22Rv1 (cell line): Measurements from ENCODE around the gene UMOD.

Experiments used
- H3K27ac ChIP-seq: fragments of 450-650 bp; 2 replicates; pipeline ENCODE4 v1.5.1; 2017
- CTCF ChIP-seq: fragments of 450-650 bp; IDR thresholded peaks from 2 replicates; pipeline ENCODE4 v1.5.1; 2017; ENCODE audit warnings: mild to moderate bottlenecking
- ZFX ChIP-seq: fragments of 450-650 bp; IDR thresholded peaks from 2 replicates; pipeline ENCODE4 v1.6.1; 2017; ENCODE audit warnings: antibody characterized with exemption, borderline replicate concordance

UMOD gene

DNA sequence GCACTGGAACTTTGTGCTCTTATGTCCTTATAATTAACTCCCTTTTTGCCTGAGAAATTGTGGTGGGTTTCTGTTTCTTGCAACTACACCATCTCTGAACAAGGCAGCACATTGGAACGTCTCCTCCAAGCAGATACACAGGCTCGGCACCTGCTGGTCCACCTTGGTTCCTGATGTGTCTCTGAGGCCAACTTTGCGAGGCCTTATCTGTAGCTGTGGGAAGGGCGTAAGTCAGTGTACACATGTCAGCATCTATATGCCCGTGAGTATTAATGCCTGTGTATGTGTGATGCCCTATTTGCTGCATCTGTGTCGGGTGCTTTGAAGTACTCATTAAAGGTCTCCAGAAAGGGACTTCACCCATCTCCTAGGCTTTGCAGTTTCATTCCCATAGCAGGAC is 42.7 kb downstream of the UMOD start:
- no peak overlapping the region for H3K27ac ChIP-seq
- TF ChIP-seq ZFX: no peak
- TF ChIP-seq CTCF: no peak

GRCh38 chr16:20308801-20309590 is 43.5 kb downstream of the UMOD start:
- TF ChIP-seq CTCF: no peak
- TF ChIP-seq ZFX: no peak
- H3K27ac ChIP-seq: no peak overlapping the region

GRCh38 chr16:20308266-20308665 is 44.2 kb downstream of the UMOD start:
- TF ChIP-seq CTCF (no peak), ZFX (no peak)

GRCh38 chr16:20307791-20308190 is 44.7 kb downstream of the UMOD start:
- no peak for TF ChIP-seq ZFX
- no peak for TF ChIP-seq CTCF
- no peak overlapping the region for H3K27ac ChIP-seq

More at GRCh38 chr16:20308266-20308665, 44.2 kb downstream of the UMOD start:
- no peak overlapping the region for H3K27ac ChIP-seq

DNA sequence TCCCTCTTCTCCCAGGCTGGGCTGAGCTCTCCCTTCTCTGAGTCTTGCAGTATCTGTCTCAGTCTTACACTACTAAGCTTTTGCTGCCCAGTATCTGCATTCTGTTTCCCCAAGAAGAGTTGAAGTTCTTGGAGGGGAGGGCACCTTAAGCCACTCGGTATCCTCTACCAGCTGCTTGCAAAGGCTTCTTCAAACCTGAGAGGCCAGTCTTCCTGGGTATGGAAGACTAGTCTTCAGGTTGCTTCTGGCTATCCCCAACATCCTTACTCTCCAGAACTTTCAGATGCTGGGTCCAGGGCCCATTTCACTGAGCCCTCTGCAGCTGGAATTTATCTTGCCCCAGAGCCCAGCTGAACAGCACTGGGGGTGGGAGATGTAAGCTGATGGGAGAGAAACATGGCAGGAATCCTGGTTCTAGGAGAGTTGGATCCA is 45.3 kb downstream of the UMOD start:
- no peak overlapping the region for H3K27ac ChIP-seq
- TF ChIP-seq CTCF (no peak), ZFX (no peak)

GRCh38 chr16:20306401-20306800 is 46.1 kb downstream of the UMOD start:
- no peak overlapping the region for H3K27ac ChIP-seq
- TF ChIP-seq ZFX: no peak
- no peak for TF ChIP-seq CTCF

DNA sequence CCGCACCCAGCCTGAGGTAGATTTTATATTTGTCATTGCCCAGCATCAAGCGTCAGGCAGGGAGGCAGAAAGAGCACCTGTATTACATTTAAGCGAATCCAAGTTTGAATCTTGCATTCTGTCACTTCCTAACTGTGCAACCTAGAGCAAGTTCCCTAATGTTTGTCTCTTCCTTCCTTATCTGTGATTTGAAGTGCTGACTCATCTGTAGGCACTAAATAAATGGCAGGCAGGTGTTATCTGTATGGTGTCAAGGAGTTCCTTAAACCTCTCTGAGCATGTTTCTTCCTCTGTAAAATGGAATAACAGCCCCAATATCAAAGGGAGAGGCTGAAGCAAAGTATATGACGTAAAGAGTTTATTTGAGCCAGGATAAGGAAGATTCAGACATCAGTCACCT is 49.5 kb downstream of the UMOD start:
- no peak overlapping the region for H3K27ac ChIP-seq
- no peak for TF ChIP-seq CTCF
